ENCODE results near the gene IL9R.
"Not testable (repeated sequence)": the region's sequence is repeated elsewhere in the genome, so short reads cannot be mapped to it uniquely, and the experiment has no call there.

Gene IL9R

DNA sequence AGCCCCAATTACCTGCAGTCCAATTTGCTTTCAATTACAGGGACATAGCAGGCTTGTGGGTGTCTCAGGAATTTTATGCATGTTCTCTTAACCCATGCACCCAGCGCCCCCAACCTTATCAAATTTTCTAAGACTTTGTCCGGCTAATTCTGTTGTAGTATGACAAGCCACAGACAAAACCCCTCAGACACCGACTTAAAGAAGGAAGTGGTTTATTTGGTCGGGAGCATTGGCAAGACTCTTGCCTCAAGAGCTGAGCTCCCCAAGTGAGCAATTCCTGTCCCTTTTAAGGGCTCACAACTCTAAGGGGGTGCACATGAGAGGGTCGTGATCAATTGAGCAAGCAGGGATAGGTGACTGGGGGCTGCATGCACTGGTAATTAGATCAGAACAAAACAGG lies 28.7 kb upstream of the IL9R start:
- Histone ChIP-seq H3K36me3 (ENCODE audit: low read length) (no peaks in the 10 kb centered on the region), H3K4me3 (ENCODE audit: insufficient read depth, low read length, poor library complexity, severe bottlenecking) (no peak overlapping the region), H4K20me1 (ENCODE audit: low read depth, low read length) (no peaks in the 10 kb centered on the region), H3K4me2 (ENCODE audit: low read depth, low read length, poor library complexity, severe bottlenecking) (no peak overlapping the region), H3K79me2 (ENCODE audit: insufficient read depth, low read length) (no peaks in the 10 kb centered on the region), H3K27ac (ENCODE audit: low read depth, low read length) (no peak overlapping the region), H3K9me2 (replicated peaks; ENCODE audit: insufficient read depth, low read length) (no peaks in the 10 kb centered on the region), H3K9me3 (ENCODE audit: insufficient read depth, low read length) (no peaks in the 10 kb centered on the region), H3K27me3 (ENCODE audit: low read length) (no peaks in the 10 kb centered on the region), H3F3A (ENCODE audit: insufficient read depth) (no peaks in the 10 kb centered on the region), H2AFZ (ENCODE audit: low read depth, low read length, severe bottlenecking) (no peak overlapping the region), H3K9ac (ENCODE audit: low read length) (no peak overlapping the region)
- no peak for TF ChIP-seq EZH2phosphoT487 (conservative IDR thresholded peaks at IDR 0.05; ENCODE audit: low read length)
- TF ChIP-seq, protein P1, sequence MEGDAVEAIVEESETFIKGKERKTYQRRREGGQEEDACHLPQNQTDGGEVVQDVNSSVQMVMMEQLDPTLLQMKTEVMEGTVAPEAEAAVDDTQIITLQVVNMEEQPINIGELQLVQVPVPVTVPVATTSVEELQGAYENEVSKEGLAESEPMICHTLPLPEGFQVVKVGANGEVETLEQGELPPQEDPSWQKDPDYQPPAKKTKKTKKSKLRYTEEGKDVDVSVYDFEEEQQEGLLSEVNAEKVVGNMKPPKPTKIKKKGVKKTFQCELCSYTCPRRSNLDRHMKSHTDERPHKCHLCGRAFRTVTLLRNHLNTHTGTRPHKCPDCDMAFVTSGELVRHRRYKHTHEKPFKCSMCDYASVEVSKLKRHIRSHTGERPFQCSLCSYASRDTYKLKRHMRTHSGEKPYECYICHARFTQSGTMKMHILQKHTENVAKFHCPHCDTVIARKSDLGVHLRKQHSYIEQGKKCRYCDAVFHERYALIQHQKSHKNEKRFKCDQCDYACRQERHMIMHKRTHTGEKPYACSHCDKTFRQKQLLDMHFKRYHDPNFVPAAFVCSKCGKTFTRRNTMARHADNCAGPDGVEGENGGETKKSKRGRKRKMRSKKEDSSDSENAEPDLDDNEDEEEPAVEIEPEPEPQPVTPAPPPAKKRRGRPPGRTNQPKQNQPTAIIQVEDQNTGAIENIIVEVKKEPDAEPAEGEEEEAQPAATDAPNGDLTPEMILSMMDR (IDR thresholded peaks at IDR 0.05; ENCODE audit: insufficient read depth, low read length, poor library complexity, severe bottlenecking), result no peak

DNA sequence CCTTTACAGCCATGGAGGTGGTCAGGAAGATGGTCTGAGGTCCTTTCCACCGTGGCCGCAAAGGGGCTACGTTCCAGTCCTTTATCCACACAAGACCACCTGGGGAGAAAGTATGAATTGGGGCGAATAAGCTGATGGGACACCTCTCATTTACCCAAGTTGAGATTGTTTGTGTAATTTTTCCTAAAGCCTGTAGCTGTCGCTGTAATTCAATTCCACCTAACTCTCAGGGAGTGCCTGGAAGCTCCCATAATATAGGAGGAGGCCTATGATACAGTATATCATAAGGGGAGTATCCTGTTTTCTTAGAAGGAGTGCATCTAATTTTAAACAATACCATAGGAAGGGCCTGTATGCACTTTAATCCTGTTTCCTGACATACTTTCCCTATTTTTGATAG lies 25.8 kb upstream of the IL9R start:
- not testable (repeated sequence) for H3F3A ChIP-seq (ENCODE audit: insufficient read depth); H3K9me2 ChIP-seq (replicated peaks; ENCODE audit: insufficient read depth, low read length); H4K20me1 ChIP-seq (ENCODE audit: low read depth, low read length); H3K27ac ChIP-seq (ENCODE audit: low read depth, low read length); H3K9me3 ChIP-seq (ENCODE audit: insufficient read depth, low read length); H3K9ac ChIP-seq (ENCODE audit: low read length); H2AFZ ChIP-seq (ENCODE audit: low read depth, low read length, severe bottlenecking); H3K79me2 ChIP-seq (ENCODE audit: insufficient read depth, low read length); H3K4me3 ChIP-seq (ENCODE audit: insufficient read depth, low read length, poor library complexity, severe bottlenecking); H3K4me2 ChIP-seq (ENCODE audit: low read depth, low read length, poor library complexity, severe bottlenecking); H3K27me3 ChIP-seq (ENCODE audit: low read length); H3K36me3 ChIP-seq (ENCODE audit: low read length)

DNA sequence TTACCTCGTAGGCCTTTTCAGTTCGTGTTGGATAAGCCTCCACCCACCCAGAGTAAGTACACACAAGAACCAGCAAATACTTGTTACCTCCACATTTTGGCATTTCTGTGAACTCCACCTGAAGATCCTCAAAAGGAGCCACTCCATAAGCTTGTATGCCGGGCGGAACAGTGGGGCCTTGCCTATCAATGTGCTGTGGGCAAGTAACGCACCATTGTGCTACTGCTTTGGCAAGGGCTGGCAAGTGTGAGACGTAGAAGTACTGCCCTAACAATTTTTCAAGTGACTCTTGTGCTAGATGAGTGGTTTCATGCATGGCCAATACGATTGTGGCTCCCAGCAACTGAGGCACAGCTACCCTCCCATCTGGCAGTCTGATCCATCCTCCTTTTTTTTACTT lies 25.3 kb upstream of the IL9R start:
- not testable (repeated sequence) for H3K79me2 ChIP-seq (ENCODE audit: insufficient read depth, low read length); H3K9me3 ChIP-seq (ENCODE audit: insufficient read depth, low read length); H3K36me3 ChIP-seq (ENCODE audit: low read length); H3K27me3 ChIP-seq (ENCODE audit: low read length); H3F3A ChIP-seq (ENCODE audit: insufficient read depth); H3K4me2 ChIP-seq (ENCODE audit: low read depth, low read length, poor library complexity, severe bottlenecking); H4K20me1 ChIP-seq (ENCODE audit: low read depth, low read length); H3K27ac ChIP-seq (ENCODE audit: low read depth, low read length); H3K9ac ChIP-seq (ENCODE audit: low read length); H3K9me2 ChIP-seq (replicated peaks; ENCODE audit: insufficient read depth, low read length); H3K4me3 ChIP-seq (ENCODE audit: insufficient read depth, low read length, poor library complexity, severe bottlenecking); H2AFZ ChIP-seq (ENCODE audit: low read depth, low read length, severe bottlenecking)

DNA sequence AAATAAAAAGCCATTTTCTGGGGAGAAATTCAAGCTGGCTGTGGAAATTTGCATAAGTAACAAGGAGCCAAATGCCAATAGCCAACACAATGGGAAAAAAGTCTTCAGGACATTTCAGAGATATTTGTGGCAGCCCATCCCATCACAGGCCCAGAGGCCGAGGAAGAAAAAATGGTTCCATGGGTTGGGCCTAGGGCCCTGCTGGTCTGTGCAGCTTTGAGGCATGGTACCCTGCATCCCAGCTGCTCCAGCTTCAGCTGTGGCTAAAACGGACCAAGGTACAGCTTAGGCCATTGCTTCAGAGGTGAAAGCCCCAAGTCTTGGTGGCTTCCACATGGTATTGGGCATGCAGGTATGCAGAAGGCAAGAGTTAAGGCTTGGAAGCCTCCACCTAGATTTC lies 14.2 kb upstream of the IL9R start:
- H3F3A ChIP-seq (ENCODE audit: insufficient read depth), result no peaks in the 10 kb centered on the region
- no peak overlapping the region for H3K4me2 ChIP-seq (ENCODE audit: low read depth, low read length, poor library complexity, severe bottlenecking)
- no peaks in the 10 kb centered on the region for H3K27me3 ChIP-seq (ENCODE audit: low read length)
- H3K36me3 ChIP-seq (ENCODE audit: low read length), result no peaks in the 10 kb centered on the region
- no peak overlapping the region for H2AFZ ChIP-seq (ENCODE audit: low read depth, low read length, severe bottlenecking)
- no peaks in the 10 kb centered on the region for H3K9me3 ChIP-seq (ENCODE audit: insufficient read depth, low read length)
- H3K9ac ChIP-seq (ENCODE audit: low read length), result no peak overlapping the region
- TF ChIP-seq, protein P1 (IDR thresholded peaks at IDR 0.05; ENCODE audit: insufficient read depth, low read length, poor library complexity, severe bottlenecking), result no peak
- TF ChIP-seq EZH2phosphoT487 (conservative IDR thresholded peaks at IDR 0.05; ENCODE audit: low read length), result no peak
- no peak overlapping the region for H3K27ac ChIP-seq (ENCODE audit: low read depth, low read length)
- H3K9me2 ChIP-seq (replicated peaks; ENCODE audit: insufficient read depth, low read length), result no peaks in the 10 kb centered on the region
- no peaks in the 10 kb centered on the region for H4K20me1 ChIP-seq (ENCODE audit: low read depth, low read length)
- H3K4me3 ChIP-seq (ENCODE audit: insufficient read depth, low read length, poor library complexity, severe bottlenecking), result no peak overlapping the region
- no peaks in the 10 kb centered on the region for H3K79me2 ChIP-seq (ENCODE audit: insufficient read depth, low read length)
